Measurements from ENCODE around the gene BGN. TPM values are rescaled to one million over a fixed set of nuclear protein-coding genes. Genes with fewer than 3 reads are reported as not detected.

Gene BGN
- total and polyA plus RNA-seq, 10 of the 15 experiments (the other 5 are each of a cell fraction or from before 2014, with no cell fraction given), result 0.06 to 0.18 (median 0.12) TPM; not detected in 7

DNA sequence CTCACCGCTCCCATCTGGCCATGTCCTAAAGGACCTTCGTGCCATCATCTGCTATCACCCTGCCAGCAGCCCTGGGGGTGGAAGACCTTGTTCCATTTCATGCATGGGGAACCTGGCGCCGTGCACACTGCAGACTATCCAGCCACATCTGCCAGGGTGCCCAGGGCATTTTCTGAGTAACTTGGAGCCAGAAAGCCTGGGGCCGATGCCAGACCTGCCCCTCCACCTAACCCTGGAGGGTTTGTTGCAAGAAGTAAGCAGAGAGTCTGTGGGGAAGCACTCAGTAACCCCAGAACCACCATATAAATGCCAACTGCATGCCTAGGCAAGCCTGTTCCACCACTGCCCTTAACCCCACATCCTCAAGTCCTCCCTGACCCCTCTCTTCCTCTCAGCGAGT is 31.7 kb upstream of the BGN start:
- no peaks in the 10 kb centered on the region for H3K79me2 ChIP-seq (ENCODE audit: control insufficient read depth, insufficient read depth, low read length)
- H3K9me3 ChIP-seq (replicated peaks; ENCODE audit: control insufficient read depth, insufficient read depth, low read length), result no peaks in the 10 kb centered on the region
- CTCF ChIA-PET, result no interaction called here
- 47% methylated on average over 6 of the region's 6 CpGs for WGBS (ENCODE audit: insufficient coverage, insufficient replicate concordance, low lambda C conversion rate, missing lambda C conversion rate)
- H3K27ac ChIP-seq (ENCODE audit: control insufficient read depth, insufficient read depth), result no peak overlapping the region
- no peak overlapping the region for H3K4me3 ChIP-seq
- TF ChIP-seq JUNB (IDR thresholded peaks at IDR 0.05) (no peak), BMI1 (IDR thresholded peaks at IDR 0.05; ENCODE audit: borderline replicate concordance) (no peak), STAT1 (conservative IDR thresholded peaks at IDR 0.05) (no peak), ZNF622 (IDR thresholded peaks at IDR 0.05) (no peak), ZNF274 (IDR thresholded peaks at IDR 0.05; ENCODE audit: insufficient read depth, insufficient read length) (no peak), SIX5 (IDR thresholded peaks at IDR 0.05; ENCODE audit: low read depth, low read length, severe bottlenecking) (no peak), POU2F2 (IDR thresholded peaks at IDR 0.05; ENCODE audit: borderline replicate concordance, low read depth, low read length) (no peak), FOXK2 (IDR thresholded peaks at IDR 0.05) (no peak)
- TF ChIP-seq, protein P1, sequence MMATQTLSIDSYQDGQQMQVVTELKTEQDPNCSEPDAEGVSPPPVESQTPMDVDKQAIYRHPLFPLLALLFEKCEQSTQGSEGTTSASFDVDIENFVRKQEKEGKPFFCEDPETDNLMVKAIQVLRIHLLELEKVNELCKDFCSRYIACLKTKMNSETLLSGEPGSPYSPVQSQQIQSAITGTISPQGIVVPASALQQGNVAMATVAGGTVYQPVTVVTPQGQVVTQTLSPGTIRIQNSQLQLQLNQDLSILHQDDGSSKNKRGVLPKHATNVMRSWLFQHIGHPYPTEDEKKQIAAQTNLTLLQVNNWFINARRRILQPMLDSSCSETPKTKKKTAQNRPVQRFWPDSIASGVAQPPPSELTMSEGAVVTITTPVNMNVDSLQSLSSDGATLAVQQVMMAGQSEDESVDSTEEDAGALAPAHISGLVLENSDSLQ (IDR thresholded peaks at IDR 0.05), result no peak
- no peak overlapping the region for H3K9ac ChIP-seq (ENCODE audit: control insufficient read depth, insufficient read depth, low read length)
- no TSS peak for BruUV-seq (replicated peaks)
- intact Hi-C loops (cut with micrococcal nuclease; ENCODE audit: unreplicated experiment) (no loop called here), in situ Hi-C loops (cut with MboI) (no loop called here)
- no peak overlapping the region for H2AFZ ChIP-seq (ENCODE audit: control insufficient read depth, low read depth, low read length)
- POLR2A ChIA-PET, result no interaction called here
- RAD21 ChIA-PET (ENCODE audit: unreplicated experiment), result no interaction called here
- H3K4me1 ChIP-seq (ENCODE audit: control insufficient read depth, insufficient read depth, low read length), result no peaks in the 10 kb centered on the region
- ATAC-seq, result no peak
- H3K4me2 ChIP-seq (ENCODE audit: control insufficient read depth, insufficient read depth), result no peak overlapping the region
- SMC1A ChIA-PET (ENCODE audit: uncharacterized antibody, unreplicated experiment), result no interaction called here
- H4K20me1 ChIP-seq (ENCODE audit: control insufficient read depth, insufficient read depth), result no peaks in the 10 kb centered on the region
- H3K36me3 ChIP-seq (ENCODE audit: control insufficient read depth in 2 of 2, insufficient read depth in 2 of 2, low read length in 1 of 2), result no peaks in the 10 kb centered on the region
- DNase-seq (ENCODE audit: low read depth, low spot score), result no peak
- no peaks in the 10 kb centered on the region for H3K27me3 ChIP-seq (replicated peaks in 1 of 2; ENCODE audit: control insufficient read depth in 2 of 2, insufficient read depth in 2 of 2, low read length in 1 of 2)
- FAIRE-seq, result no peak

DNA sequence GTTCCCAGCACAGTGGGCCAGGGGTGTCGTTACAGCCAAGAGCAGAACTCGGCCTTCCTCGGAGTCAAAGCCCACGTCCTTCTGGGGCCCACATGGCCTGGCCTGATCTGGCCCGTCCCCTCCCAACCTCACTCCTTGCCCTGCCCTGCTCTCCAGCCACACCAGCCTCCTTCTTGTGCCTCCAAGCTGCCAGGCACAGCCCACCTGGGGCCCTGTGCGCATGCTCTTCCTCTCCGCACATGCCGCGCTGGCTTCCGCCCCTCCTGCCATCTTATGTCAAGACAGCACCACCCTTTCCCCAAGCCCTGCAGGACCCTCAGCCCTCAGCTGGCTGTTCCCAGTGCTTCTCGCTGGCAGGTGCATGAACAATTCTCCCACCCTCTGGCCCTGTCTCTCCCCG is 31.2 kb upstream of the BGN start:
- WGBS (ENCODE audit: insufficient coverage, insufficient replicate concordance, low lambda C conversion rate, missing lambda C conversion rate), result 80% methylated on average over 12 of the region's 12 CpGs
- Histone ChIP-seq H3K27me3 (replicated peaks in 1 of 2; ENCODE audit: control insufficient read depth in 2 of 2, insufficient read depth in 2 of 2, low read length in 1 of 2) (no peaks in the 10 kb centered on the region), H3K4me1 (ENCODE audit: control insufficient read depth, insufficient read depth, low read length) (no peaks in the 10 kb centered on the region), H3K27ac (ENCODE audit: control insufficient read depth, insufficient read depth) (no peak overlapping the region), H3K4me3 (no peak overlapping the region), H3K4me2 (ENCODE audit: control insufficient read depth, insufficient read depth) (no peak overlapping the region), H2AFZ (ENCODE audit: control insufficient read depth, low read depth, low read length) (no peak overlapping the region), H3K9ac (ENCODE audit: control insufficient read depth, insufficient read depth, low read length) (no peak overlapping the region), H3K79me2 (ENCODE audit: control insufficient read depth, insufficient read depth, low read length) (no peaks in the 10 kb centered on the region), H4K20me1 (ENCODE audit: control insufficient read depth, insufficient read depth) (no peaks in the 10 kb centered on the region), H3K36me3 (ENCODE audit: control insufficient read depth in 2 of 2, insufficient read depth in 2 of 2, low read length in 1 of 2) (no peaks in the 10 kb centered on the region), H3K9me3 (replicated peaks; ENCODE audit: control insufficient read depth, insufficient read depth, low read length) (no peaks in the 10 kb centered on the region)
- no peak for DNase-seq (ENCODE audit: low read depth, low spot score)
- ChIA-PET POLR2A (no interaction called here), RAD21 (ENCODE audit: unreplicated experiment) (no interaction called here), SMC1A (ENCODE audit: uncharacterized antibody, unreplicated experiment) (no interaction called here), CTCF (no interaction called here)
- no TSS peak for BruUV-seq (replicated peaks)
- intact Hi-C loops (cut with micrococcal nuclease; ENCODE audit: unreplicated experiment) (no loop called here), in situ Hi-C loops (cut with MboI) (no loop called here)
- no peak for ATAC-seq
- FAIRE-seq, result no peak
- TF ChIP-seq CREM (IDR thresholded peaks at IDR 0.05; ENCODE audit: low read depth) (no peak), FOS (IDR thresholded peaks at IDR 0.05; ENCODE audit: borderline replicate concordance, extremely low read depth, insufficient read length) (no peak), IKZF2 (IDR thresholded peaks at IDR 0.05) (no peak), BHLHE40 (IDR thresholded peaks at IDR 0.05; ENCODE audit: borderline replicate concordance in 1 of 2, low read depth in 2 of 2, low read length in 1 of 2) (no peak), MXI1 (IDR thresholded peaks at IDR 0.05; ENCODE audit: low read depth, low read length) (no peak), ZSCAN29 (IDR thresholded peaks at IDR 0.05) (no peak), HDAC6 (IDR thresholded peaks at IDR 0.05; ENCODE audit: unreplicated experiment) (no peak), NR2C2 (IDR thresholded peaks at IDR 0.05; ENCODE audit: borderline replicate concordance, control insufficient read depth, insufficient read length, low read depth) (no peak), ZNF384 (IDR thresholded peaks at IDR 0.05; ENCODE audit: borderline replicate concordance, low read depth, low read length) (no peak)
- TF ChIP-seq, protein P2, sequence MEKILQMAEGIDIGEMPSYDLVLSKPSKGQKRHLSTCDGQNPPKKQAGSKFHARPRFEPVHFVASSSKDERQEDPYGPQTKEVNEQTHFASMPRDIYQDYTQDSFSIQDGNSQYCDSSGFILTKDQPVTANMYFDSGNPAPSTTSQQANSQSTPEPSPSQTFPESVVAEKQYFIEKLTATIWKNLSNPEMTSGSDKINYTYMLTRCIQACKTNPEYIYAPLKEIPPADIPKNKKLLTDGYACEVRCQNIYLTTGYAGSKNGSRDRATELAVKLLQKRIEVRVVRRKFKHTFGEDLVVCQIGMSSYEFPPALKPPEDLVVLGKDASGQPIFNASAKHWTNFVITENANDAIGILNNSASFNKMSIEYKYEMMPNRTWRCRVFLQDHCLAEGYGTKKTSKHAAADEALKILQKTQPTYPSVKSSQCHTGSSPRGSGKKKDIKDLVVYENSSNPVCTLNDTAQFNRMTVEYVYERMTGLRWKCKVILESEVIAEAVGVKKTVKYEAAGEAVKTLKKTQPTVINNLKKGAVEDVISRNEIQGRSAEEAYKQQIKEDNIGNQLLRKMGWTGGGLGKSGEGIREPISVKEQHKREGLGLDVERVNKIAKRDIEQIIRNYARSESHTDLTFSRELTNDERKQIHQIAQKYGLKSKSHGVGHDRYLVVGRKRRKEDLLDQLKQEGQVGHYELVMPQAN (conservative IDR thresholded peaks at IDR 0.05), result no peak

Data from GM12878 (cell line).